ENCODE results near the gene KCNQ5. TPM values are rescaled to one million over a fixed set of nuclear protein-coding genes. Genes with fewer than 3 reads are reported as not detected.

Gene KCNQ5
- total and polyA plus RNA-seq, 4 experiments from 2014 or later: 1.0 to 4.2 (median 3.4) TPM; not detected in 1

- Mint-ChIP-seq H3K4me1 (no peaks in the 10 kb centered on the region), H3K9me3 (no peaks in the 10 kb centered on the region), H3K36me3 (no peaks in the 10 kb centered on the region), H3K4me3 (no peak overlapping the region), H3K27me3 (no peaks in the 10 kb centered on the region), H3K27ac (no peak overlapping the region)
- Histone ChIP-seq H3K4me1 (ENCODE audit: insufficient read depth, low read length) (no peaks in the 10 kb centered on the region), H3K36me3 (ENCODE audit: insufficient read depth, low read length) (no peaks in the 10 kb centered on the region), H3K9me3 (ENCODE audit: control insufficient read depth in 1 of 2, low read length in 2 of 2) (no peaks in the 10 kb centered on the region), H3K27me3 (ENCODE audit: insufficient read depth, low read length) (no peaks in the 10 kb centered on the region), H3K27ac (ENCODE audit: low read depth, low read length) (no peak overlapping the region), H3K4me3 (ENCODE audit: low read length in 2 of 2) (no peak overlapping the region)
- CTCF ChIA-PET (ENCODE audit: partially characterized antibody): no interaction called here
- intact Hi-C loops (cut with micrococcal nuclease): no loop called here
- DNase-seq: no peak
- POLR2A ChIA-PET (ENCODE audit: partially characterized antibody): no interaction called here
Measured at GRCh38 chr6:73017476-73017875, 395.6 kb downstream of the KCNQ5 start.

GRCh38 chr6:73024598-73024997 is 402.7 kb downstream of the KCNQ5 start:
- Mint-ChIP-seq H3K9me3 (no peaks in the 10 kb centered on the region), H3K27ac (no peak overlapping the region), H3K36me3 (no peaks in the 10 kb centered on the region), H3K4me3 (no peak overlapping the region), H3K4me1 (no peaks in the 10 kb centered on the region), H3K27me3 (no peaks in the 10 kb centered on the region)
- H3K36me3 ChIP-seq (ENCODE audit: insufficient read depth, low read length): no peaks in the 10 kb centered on the region
- H3K9me3 ChIP-seq (ENCODE audit: control insufficient read depth in 1 of 2, low read length in 2 of 2): no peaks in the 10 kb centered on the region
- no peaks in the 10 kb centered on the region for H3K27me3 ChIP-seq (ENCODE audit: insufficient read depth, low read length)
- H3K27ac ChIP-seq (ENCODE audit: low read depth, low read length): no peak overlapping the region
- H3K4me3 ChIP-seq (ENCODE audit: low read length in 2 of 2): no peak overlapping the region
- intact Hi-C loops (cut with micrococcal nuclease): no loop called here
- ChIA-PET POLR2A (ENCODE audit: partially characterized antibody) (no interaction called here), CTCF (ENCODE audit: partially characterized antibody) (no interaction called here)
- no peaks in the 10 kb centered on the region for H3K4me1 ChIP-seq (ENCODE audit: insufficient read depth, low read length)
- DNase-seq: no peak

GRCh38 chr6:73027691-73028090 is 405.8 kb downstream of the KCNQ5 start:
- H3K4me3 ChIP-seq (ENCODE audit: low read length in 2 of 2): no peak overlapping the region
- H3K36me3 ChIP-seq (ENCODE audit: insufficient read depth, low read length): no peaks in the 10 kb centered on the region
- ChIA-PET CTCF (ENCODE audit: partially characterized antibody) (no interaction called here), POLR2A (ENCODE audit: partially characterized antibody) (no interaction called here)
- H3K4me1 Mint-ChIP-seq: no peaks in the 10 kb centered on the region
- no peak overlapping the region for H3K27ac ChIP-seq (ENCODE audit: low read depth, low read length)
- H3K27me3 ChIP-seq (ENCODE audit: insufficient read depth, low read length): no peaks in the 10 kb centered on the region
- H3K36me3 Mint-ChIP-seq: no peaks in the 10 kb centered on the region
- no peaks in the 10 kb centered on the region for H3K27me3 Mint-ChIP-seq
- H3K9me3 ChIP-seq (ENCODE audit: control insufficient read depth in 1 of 2, low read length in 2 of 2): no peaks in the 10 kb centered on the region
- no peak overlapping the region for H3K4me3 Mint-ChIP-seq
- H3K9me3 Mint-ChIP-seq: no peaks in the 10 kb centered on the region
- no peak overlapping the region for H3K27ac Mint-ChIP-seq
- no peak for DNase-seq
- H3K4me1 ChIP-seq (ENCODE audit: insufficient read depth, low read length): no peaks in the 10 kb centered on the region
- intact Hi-C loops (cut with micrococcal nuclease): no loop called here

GRCh38 chr6:73028124-73028766 is 406.4 kb downstream of the KCNQ5 start:
- Mint-ChIP-seq H3K27me3 (no peaks in the 10 kb centered on the region), H3K4me1 (no peaks in the 10 kb centered on the region), H3K4me3 (no peak overlapping the region), H3K27ac (no peak overlapping the region), H3K36me3 (no peaks in the 10 kb centered on the region), H3K9me3 (no peaks in the 10 kb centered on the region)
- H3K27me3 ChIP-seq (ENCODE audit: insufficient read depth, low read length): no peaks in the 10 kb centered on the region
- intact Hi-C loops (cut with micrococcal nuclease): no loop called here
- no peaks in the 10 kb centered on the region for H3K9me3 ChIP-seq (ENCODE audit: control insufficient read depth in 1 of 2, low read length in 2 of 2)
- H3K27ac ChIP-seq (ENCODE audit: low read depth, low read length): no peak overlapping the region
- H3K4me3 ChIP-seq (ENCODE audit: low read length in 2 of 2): no peak overlapping the region
- DNase-seq: no peak
- no peaks in the 10 kb centered on the region for H3K36me3 ChIP-seq (ENCODE audit: insufficient read depth, low read length)
- CTCF ChIA-PET (ENCODE audit: partially characterized antibody): no interaction called here
- H3K4me1 ChIP-seq (ENCODE audit: insufficient read depth, low read length): no peaks in the 10 kb centered on the region
- POLR2A ChIA-PET (ENCODE audit: partially characterized antibody): no interaction called here

- Histone ChIP-seq H3K4me3 (ENCODE audit: low read length in 2 of 2) (no peak overlapping the region), H3K9me3 (ENCODE audit: control insufficient read depth in 1 of 2, low read length in 2 of 2) (no peaks in the 10 kb centered on the region), H3K27ac (ENCODE audit: low read depth, low read length) (no peak overlapping the region), H3K36me3 (ENCODE audit: insufficient read depth, low read length) (no peaks in the 10 kb centered on the region), H3K27me3 (ENCODE audit: insufficient read depth, low read length) (no peaks in the 10 kb centered on the region), H3K4me1 (ENCODE audit: insufficient read depth, low read length) (no peaks in the 10 kb centered on the region)
- CTCF ChIA-PET (ENCODE audit: partially characterized antibody): no interaction called here
- POLR2A ChIA-PET (ENCODE audit: partially characterized antibody): no interaction called here
- no peaks in the 10 kb centered on the region for H3K9me3 Mint-ChIP-seq
- no peaks in the 10 kb centered on the region for H3K36me3 Mint-ChIP-seq
- no peak overlapping the region for H3K27ac Mint-ChIP-seq
- no peaks in the 10 kb centered on the region for H3K4me1 Mint-ChIP-seq
- no peaks in the 10 kb centered on the region for H3K27me3 Mint-ChIP-seq
- intact Hi-C loops (cut with micrococcal nuclease): no loop called here
- no peak overlapping the region for H3K4me3 Mint-ChIP-seq
- DNase-seq: no peak
Measured at GRCh38 chr6:73028893-73029450, 407.1 kb downstream of the KCNQ5 start.

GRCh38 chr6:73030257-73030656 is 408.4 kb downstream of the KCNQ5 start:
- no peak for DNase-seq
- H3K27ac Mint-ChIP-seq: no peak overlapping the region
- POLR2A ChIA-PET (ENCODE audit: partially characterized antibody): no interaction called here
- no peaks in the 10 kb centered on the region for H3K9me3 Mint-ChIP-seq
- H3K4me1 ChIP-seq (ENCODE audit: insufficient read depth, low read length): no peaks in the 10 kb centered on the region
- H3K36me3 ChIP-seq (ENCODE audit: insufficient read depth, low read length): no peaks in the 10 kb centered on the region
- no peak overlapping the region for H3K4me3 ChIP-seq (ENCODE audit: low read length in 2 of 2)
- H3K27me3 Mint-ChIP-seq: no peaks in the 10 kb centered on the region
- no peaks in the 10 kb centered on the region for H3K27me3 ChIP-seq (ENCODE audit: insufficient read depth, low read length)
- no peaks in the 10 kb centered on the region for H3K9me3 ChIP-seq (ENCODE audit: control insufficient read depth in 1 of 2, low read length in 2 of 2)
- H3K4me1 Mint-ChIP-seq: no peaks in the 10 kb centered on the region
- intact Hi-C loops (cut with micrococcal nuclease): no loop called here
- CTCF ChIA-PET (ENCODE audit: partially characterized antibody): no interaction called here
- H3K36me3 Mint-ChIP-seq: no peaks in the 10 kb centered on the region
- no peak overlapping the region for H3K27ac ChIP-seq (ENCODE audit: low read depth, low read length)
- no peak overlapping the region for H3K4me3 Mint-ChIP-seq

- no peak overlapping the region for H3K27ac ChIP-seq (ENCODE audit: low read depth, low read length)
- Mint-ChIP-seq H3K27ac (no peak overlapping the region), H3K9me3 (peaks cover 0 to 2% (median 0%) of the 10 kb centered on the region in 8 donors), H3K36me3 (no peaks in the 10 kb centered on the region), H3K4me3 (peak overlapping the region in 1 of 8 donors; percentile 5), H3K4me1 (no peaks in the 10 kb centered on the region), H3K27me3 (no peaks in the 10 kb centered on the region)
- no peak for DNase-seq
- intact Hi-C loops (cut with micrococcal nuclease): no loop called here
- H3K27me3 ChIP-seq (ENCODE audit: insufficient read depth, low read length): no peaks in the 10 kb centered on the region
- no peak overlapping the region for H3K4me3 ChIP-seq (ENCODE audit: low read length in 2 of 2)
- CTCF ChIA-PET (ENCODE audit: partially characterized antibody): no interaction called here
- H3K36me3 ChIP-seq (ENCODE audit: insufficient read depth, low read length): no peaks in the 10 kb centered on the region
- H3K4me1 ChIP-seq (ENCODE audit: insufficient read depth, low read length): no peaks in the 10 kb centered on the region
- POLR2A ChIA-PET (ENCODE audit: partially characterized antibody): no interaction called here
- no peaks in the 10 kb centered on the region for H3K9me3 ChIP-seq (ENCODE audit: control insufficient read depth in 1 of 2, low read length in 2 of 2)
Measured at GRCh38 chr6:73030791-73031782, 409.2 kb downstream of the KCNQ5 start.

All from CD4-positive, alpha-beta memory T cell (primary cell).